ENCODE data around the gene SMIM20.

Gene SMIM20

GRCh38 chr4:25873632-25874129, 40.3 kb upstream of the SMIM20 start:
- no peak overlapping the region for H3K27ac ChIP-seq (ENCODE audit: insufficient read depth in 1 of 2, low read depth in 1 of 2, low read length in 2 of 2, poor library complexity in 1 of 2, severe bottlenecking in 2 of 2)
- H3K27me3 ChIP-seq (replicated peaks in 2 of 5; ENCODE audit: control insufficient read depth in 4 of 5, insufficient read depth in 5 of 5, low read length in 4 of 5), result no peaks in the 10 kb centered on the region
- ChIA-PET CTCF (no interaction called here), POLR2A (no interaction called here)
- no peaks in the 10 kb centered on the region for H3K36me3 ChIP-seq (ENCODE audit: control insufficient read depth in 4 of 4, insufficient read depth in 4 of 4, low read length in 3 of 4)
- H3K9me3 ChIP-seq (ENCODE audit: control extremely low read depth in 1 of 5, control insufficient read depth in 4 of 5, insufficient read depth in 2 of 5, low read depth in 1 of 5, low read length in 4 of 5), result no peaks in the 10 kb centered on the region
- WGBS (ENCODE audit: insufficient coverage), result 100% methylated on average over 3 of the region's 7 CpGs
- H3K4me1 ChIP-seq (ENCODE audit: control extremely low read depth in 1 of 4, control insufficient read depth in 4 of 4, insufficient read depth in 4 of 4, low read length in 3 of 4), result peaks cover 0 to 2% (median 0%) of the 10 kb centered on the region in 4 experiments
- DNase-seq, result no peak
- no peak overlapping the region for H3K4me3 ChIP-seq (ENCODE audit: control insufficient read depth in 1 of 7, extremely low read depth in 1 of 7, insufficient read depth in 4 of 7, low read depth in 2 of 7, low read length in 6 of 7)

- Histone ChIP-seq H3K4me1 (ENCODE audit: control extremely low read depth in 1 of 4, control insufficient read depth in 4 of 4, insufficient read depth in 4 of 4, low read length in 3 of 4) (peaks cover 0 to 2% (median 0%) of the 10 kb centered on the region in 4 experiments), H3K27me3 (replicated peaks in 2 of 5; ENCODE audit: control insufficient read depth in 4 of 5, insufficient read depth in 5 of 5, low read length in 4 of 5) (no peaks in the 10 kb centered on the region), H3K9me3 (ENCODE audit: control extremely low read depth in 1 of 5, control insufficient read depth in 4 of 5, insufficient read depth in 2 of 5, low read depth in 1 of 5, low read length in 4 of 5) (no peaks in the 10 kb centered on the region), H3K36me3 (ENCODE audit: control insufficient read depth in 4 of 4, insufficient read depth in 4 of 4, low read length in 3 of 4) (no peaks in the 10 kb centered on the region), H3K27ac (ENCODE audit: insufficient read depth in 1 of 2, low read depth in 1 of 2, low read length in 2 of 2, poor library complexity in 1 of 2, severe bottlenecking in 2 of 2) (no peak overlapping the region), H3K4me3 (ENCODE audit: control insufficient read depth in 1 of 7, extremely low read depth in 1 of 7, insufficient read depth in 4 of 7, low read depth in 2 of 7, low read length in 6 of 7) (no peak overlapping the region)
- DNase-seq, result no peak
- ChIA-PET POLR2A (no interaction called here), CTCF (no interaction called here)
- WGBS (ENCODE audit: insufficient coverage), result 83% methylated on average over 1 of the region's 3 CpGs
Observed at GRCh38 chr4:25874655-25875054, 39.4 kb upstream of the SMIM20 start.

- ChIA-PET CTCF (no interaction called here), POLR2A (no interaction called here)
Observed at GRCh38 chr4:25875281-25875745, 38.7 kb upstream of the SMIM20 start.

DNA sequence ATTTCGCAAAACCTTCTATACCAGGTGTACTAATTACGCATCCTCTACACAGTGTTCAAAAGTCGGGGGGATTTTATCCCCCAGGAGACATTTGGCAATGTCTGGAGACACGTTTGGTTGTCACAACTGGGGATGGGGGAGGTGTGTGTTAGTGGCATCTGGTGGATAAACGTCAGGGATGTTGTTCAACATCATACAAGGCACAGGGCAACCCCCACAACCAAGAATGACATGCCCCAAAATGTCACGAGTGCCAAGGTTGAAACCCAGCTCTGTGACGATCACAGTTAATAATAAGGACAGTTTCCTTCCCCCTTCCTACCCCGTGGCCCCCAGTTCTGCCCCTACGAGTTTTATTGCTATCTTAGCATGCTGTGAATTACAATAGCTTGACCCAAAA, 35.3 kb upstream of the SMIM20 start:
- POLR2A ChIA-PET, result no interaction called here
- peaks cover 0 to 6% (median under 1%) of the 10 kb centered on the region in 4 experiments for H3K4me1 ChIP-seq (ENCODE audit: control extremely low read depth in 1 of 4, control insufficient read depth in 4 of 4, insufficient read depth in 4 of 4, low read length in 3 of 4)
- no peak overlapping the region for H3K27ac ChIP-seq (ENCODE audit: insufficient read depth in 1 of 2, low read depth in 1 of 2, low read length in 2 of 2, poor library complexity in 1 of 2, severe bottlenecking in 2 of 2)
- H3K36me3 ChIP-seq (ENCODE audit: control insufficient read depth in 4 of 4, insufficient read depth in 4 of 4, low read length in 3 of 4), result no peaks in the 10 kb centered on the region
- no peaks in the 10 kb centered on the region for H3K27me3 ChIP-seq (replicated peaks in 2 of 5; ENCODE audit: control insufficient read depth in 4 of 5, insufficient read depth in 5 of 5, low read length in 4 of 5)
- H3K4me3 ChIP-seq (ENCODE audit: control insufficient read depth in 1 of 7, extremely low read depth in 1 of 7, insufficient read depth in 4 of 7, low read depth in 2 of 7, low read length in 6 of 7), result no peak overlapping the region
- WGBS (ENCODE audit: insufficient coverage), result no CpG with 5 or more reads among the region's 9 CpGs
- no peaks in the 10 kb centered on the region for H3K9me3 ChIP-seq (ENCODE audit: control extremely low read depth in 1 of 5, control insufficient read depth in 4 of 5, insufficient read depth in 2 of 5, low read depth in 1 of 5, low read length in 4 of 5)
- no peak for DNase-seq
- CTCF ChIA-PET, result interaction anchor here (0.8 to 1.5 kb wide), 4 partner anchors 8 to 34 kb away, joined by 3 to 4 read pairs (median 4); no protein-coding TSS in a partner anchor

More at GRCh38 chr4:25875281-25875745, 38.7 kb upstream of the SMIM20 start:
- H3K4me1 ChIP-seq (ENCODE audit: control extremely low read depth in 1 of 4, control insufficient read depth in 4 of 4, insufficient read depth in 4 of 4, low read length in 3 of 4), result peaks cover 0 to 2% (median 0%) of the 10 kb centered on the region in 4 experiments
- WGBS (ENCODE audit: insufficient coverage), result 89% methylated on average over 7 of the region's 7 CpGs
- H3K27me3 ChIP-seq (replicated peaks in 2 of 5; ENCODE audit: control insufficient read depth in 4 of 5, insufficient read depth in 5 of 5, low read length in 4 of 5), result no peaks in the 10 kb centered on the region
- no peak overlapping the region for H3K4me3 ChIP-seq (ENCODE audit: control insufficient read depth in 1 of 7, extremely low read depth in 1 of 7, insufficient read depth in 4 of 7, low read depth in 2 of 7, low read length in 6 of 7)
- H3K27ac ChIP-seq (ENCODE audit: insufficient read depth in 1 of 2, low read depth in 1 of 2, low read length in 2 of 2, poor library complexity in 1 of 2, severe bottlenecking in 2 of 2), result peak overlapping the region in 1 of 2 experiments; percentile 10
- H3K9me3 ChIP-seq (ENCODE audit: control extremely low read depth in 1 of 5, control insufficient read depth in 4 of 5, insufficient read depth in 2 of 5, low read depth in 1 of 5, low read length in 4 of 5), result no peaks in the 10 kb centered on the region
- H3K36me3 ChIP-seq (ENCODE audit: control insufficient read depth in 4 of 4, insufficient read depth in 4 of 4, low read length in 3 of 4), result no peaks in the 10 kb centered on the region
- DNase-seq, result no peak

GRCh38 chr4:25879091-25879584, 34.9 kb upstream of the SMIM20 start:
- no peak overlapping the region for H3K27ac ChIP-seq (ENCODE audit: insufficient read depth in 1 of 2, low read depth in 1 of 2, low read length in 2 of 2, poor library complexity in 1 of 2, severe bottlenecking in 2 of 2)
- no peaks in the 10 kb centered on the region for H3K27me3 ChIP-seq (replicated peaks in 2 of 5; ENCODE audit: control insufficient read depth in 4 of 5, insufficient read depth in 5 of 5, low read length in 4 of 5)
- no peaks in the 10 kb centered on the region for H3K9me3 ChIP-seq (ENCODE audit: control extremely low read depth in 1 of 5, control insufficient read depth in 4 of 5, insufficient read depth in 2 of 5, low read depth in 1 of 5, low read length in 4 of 5)
- peaks cover 0 to 6% (median under 1%) of the 10 kb centered on the region in 4 experiments for H3K4me1 ChIP-seq (ENCODE audit: control extremely low read depth in 1 of 4, control insufficient read depth in 4 of 4, insufficient read depth in 4 of 4, low read length in 3 of 4)
- WGBS (ENCODE audit: insufficient coverage), result 95% methylated on average over 9 of the region's 9 CpGs
- CTCF ChIA-PET, result interaction anchor here (0.8 to 1.4 kb wide), 3 partner anchors 9 to 34 kb away, joined by 3 to 4 read pairs (median 4); no protein-coding TSS in a partner anchor
- no peaks in the 10 kb centered on the region for H3K36me3 ChIP-seq (ENCODE audit: control insufficient read depth in 4 of 4, insufficient read depth in 4 of 4, low read length in 3 of 4)
- H3K4me3 ChIP-seq (ENCODE audit: control insufficient read depth in 1 of 7, extremely low read depth in 1 of 7, insufficient read depth in 4 of 7, low read depth in 2 of 7, low read length in 6 of 7), result no peak overlapping the region
- POLR2A ChIA-PET, result no interaction called here
- DNase-seq, result no peak

DNA sequence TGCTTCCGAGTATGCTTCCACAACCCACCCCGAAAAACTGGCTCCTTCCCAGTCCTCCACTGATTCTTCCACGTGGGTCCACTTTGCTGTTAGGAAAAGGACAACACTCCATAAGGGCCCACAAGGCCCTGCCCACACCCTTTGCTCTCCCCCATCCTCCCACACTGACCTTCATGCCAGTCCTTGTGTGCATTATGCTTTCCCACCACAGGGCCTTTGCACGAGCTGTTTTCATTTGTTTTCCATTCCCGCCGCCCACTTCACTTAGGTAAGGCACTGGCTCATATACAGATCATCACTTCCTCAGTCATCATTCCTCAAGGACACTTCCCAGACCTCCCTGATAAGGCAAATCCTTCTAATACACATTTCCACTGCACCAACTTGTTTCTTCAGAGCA, 34.4 kb upstream of the SMIM20 start:
- POLR2A ChIA-PET, result no interaction called here
- Histone ChIP-seq H3K4me1 (ENCODE audit: control extremely low read depth in 1 of 4, control insufficient read depth in 4 of 4, insufficient read depth in 4 of 4, low read length in 3 of 4) (peaks cover 0 to 6% (median under 1%) of the 10 kb centered on the region in 4 experiments), H3K9me3 (ENCODE audit: control extremely low read depth in 1 of 5, control insufficient read depth in 4 of 5, insufficient read depth in 2 of 5, low read depth in 1 of 5, low read length in 4 of 5) (no peaks in the 10 kb centered on the region), H3K27me3 (replicated peaks in 2 of 5; ENCODE audit: control insufficient read depth in 4 of 5, insufficient read depth in 5 of 5, low read length in 4 of 5) (no peaks in the 10 kb centered on the region), H3K4me3 (ENCODE audit: control insufficient read depth in 1 of 7, extremely low read depth in 1 of 7, insufficient read depth in 4 of 7, low read depth in 2 of 7, low read length in 6 of 7) (no peak overlapping the region), H3K36me3 (ENCODE audit: control insufficient read depth in 4 of 4, insufficient read depth in 4 of 4, low read length in 3 of 4) (no peaks in the 10 kb centered on the region), H3K27ac (ENCODE audit: insufficient read depth in 1 of 2, low read depth in 1 of 2, low read length in 2 of 2, poor library complexity in 1 of 2, severe bottlenecking in 2 of 2) (no peak overlapping the region)
- CTCF ChIA-PET, result interaction anchor here (1.0 kb wide), 1 partner anchor 9 kb away, joined by 4 read pairs; no protein-coding TSS in a partner anchor
- WGBS (ENCODE audit: insufficient coverage), result 99% methylated on average over 6 of the region's 6 CpGs
- DNase-seq, result no peak

GRCh38 chr4:25879991-25880651, 33.9 kb upstream of the SMIM20 start:
- POLR2A ChIA-PET, result no interaction called here
- WGBS (ENCODE audit: insufficient coverage), result 96% methylated on average over 4 of the region's 7 CpGs
- CTCF ChIA-PET, result no interaction called here
- no peak overlapping the region for H3K27ac ChIP-seq (ENCODE audit: insufficient read depth in 1 of 2, low read depth in 1 of 2, low read length in 2 of 2, poor library complexity in 1 of 2, severe bottlenecking in 2 of 2)
- H3K4me3 ChIP-seq (ENCODE audit: control insufficient read depth in 1 of 7, extremely low read depth in 1 of 7, insufficient read depth in 4 of 7, low read depth in 2 of 7, low read length in 6 of 7), result no peak overlapping the region
- no peaks in the 10 kb centered on the region for H3K36me3 ChIP-seq (ENCODE audit: control insufficient read depth in 4 of 4, insufficient read depth in 4 of 4, low read length in 3 of 4)
- no peak for DNase-seq
- peaks cover 0 to 6% (median under 1%) of the 10 kb centered on the region in 4 experiments for H3K4me1 ChIP-seq (ENCODE audit: control extremely low read depth in 1 of 4, control insufficient read depth in 4 of 4, insufficient read depth in 4 of 4, low read length in 3 of 4)
- no peaks in the 10 kb centered on the region for H3K27me3 ChIP-seq (replicated peaks in 2 of 5; ENCODE audit: control insufficient read depth in 4 of 5, insufficient read depth in 5 of 5, low read length in 4 of 5)
- no peaks in the 10 kb centered on the region for H3K9me3 ChIP-seq (ENCODE audit: control extremely low read depth in 1 of 5, control insufficient read depth in 4 of 5, insufficient read depth in 2 of 5, low read depth in 1 of 5, low read length in 4 of 5)

Data from common myeloid progenitor, CD34-positive (primary cell).